Right atrium auricular region (tissue), 2 donors: ENCODE data around the gene TGIF1. TPM values are rescaled to one million over a fixed set of nuclear protein-coding genes. Genes with fewer than 3 reads are reported as not detected.

ENCODE experiments used
- DNase-seq: peaks from one replicate; pipeline ENCODE4 v3.0.0-alpha.2; 2019; ENCODE audit warnings: low spot score
- H3K27ac ChIP-seq, 2 donors: fragments of 200-600 bp; sonication (generic); 1 replicate in 1 of 2; 2 replicates in 1 of 2; pipeline ENCODE4 v1.5.1; 2016 to 2019
- H3K27me3 ChIP-seq, 2 donors: fragments of 200-600 bp; sonication (generic); one replicate each; pipeline versions ENCODE4 v1.5.1 to v1.6.0; 2017 to 2019
- H3K36me3 ChIP-seq: fragments of 200-600 bp; sonication (generic); one replicate; pipeline ENCODE4 v1.5.1; 2016
- H3K4me1 ChIP-seq, 2 donors: fragments of 200-600 bp; sonication (generic); one replicate each; pipeline versions ENCODE4 v1.5.1 to v1.6.0; 2017 to 2019
- H3K4me3 ChIP-seq, 2 donors: fragments of 200-600 bp; sonication (generic); 1 replicate in 1 of 2; 2 replicates in 1 of 2; pipeline ENCODE4 v1.5.1; 2017 to 2019; ENCODE audit warnings: mild to moderate bottlenecking in 1 of 2, moderate library complexity in 1 of 2
- H3K9me3 ChIP-seq, 2 donors: fragments of 200-600 bp; sonication (generic); one replicate each; pipeline ENCODE4 v1.5.1; 2019
- total RNA-seq, 2 donors: library from RNA; depleted of rRNA; stranded (reverse); fragments of >200 nt; gene quantifications; one replicate each; pipeline ENCODE4 v1.1.0, GENCODE V29; 2016
- TF ChIP-seq, protein P1 (sequence below), 2 donors: fragments of 200-600 bp; sonication (generic); IDR thresholded peaks; one replicate each; pipeline ENCODE4 v1.5.1; 2019; ENCODE audit warnings: antibody characterized with exemption in 2 of 2

Gene TGIF1
- total RNA-seq, 2 donors from 2014 or later, result 32.1 to 44.8 TPM

DNA sequence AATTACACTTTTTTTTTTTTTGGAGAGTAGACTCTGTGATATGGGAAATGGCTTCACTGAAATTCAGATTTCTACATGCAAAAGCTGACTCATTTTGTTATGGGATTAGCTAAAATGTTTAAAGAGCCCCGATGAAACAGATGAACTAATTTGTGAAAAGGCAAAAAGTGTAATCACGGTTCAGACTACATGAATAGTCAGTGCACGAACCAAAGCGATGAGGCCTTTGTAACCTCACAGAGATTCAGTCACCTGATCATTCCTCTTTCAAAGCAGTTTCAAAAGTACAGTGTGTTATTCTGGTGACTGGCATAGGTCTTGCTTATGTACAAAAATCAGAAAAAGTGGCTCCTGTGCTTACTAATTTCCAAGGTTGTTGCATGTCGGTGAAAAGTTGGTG, 44.6 kb downstream of the TGIF1 start:
- TF ChIP-seq, protein P1, sequence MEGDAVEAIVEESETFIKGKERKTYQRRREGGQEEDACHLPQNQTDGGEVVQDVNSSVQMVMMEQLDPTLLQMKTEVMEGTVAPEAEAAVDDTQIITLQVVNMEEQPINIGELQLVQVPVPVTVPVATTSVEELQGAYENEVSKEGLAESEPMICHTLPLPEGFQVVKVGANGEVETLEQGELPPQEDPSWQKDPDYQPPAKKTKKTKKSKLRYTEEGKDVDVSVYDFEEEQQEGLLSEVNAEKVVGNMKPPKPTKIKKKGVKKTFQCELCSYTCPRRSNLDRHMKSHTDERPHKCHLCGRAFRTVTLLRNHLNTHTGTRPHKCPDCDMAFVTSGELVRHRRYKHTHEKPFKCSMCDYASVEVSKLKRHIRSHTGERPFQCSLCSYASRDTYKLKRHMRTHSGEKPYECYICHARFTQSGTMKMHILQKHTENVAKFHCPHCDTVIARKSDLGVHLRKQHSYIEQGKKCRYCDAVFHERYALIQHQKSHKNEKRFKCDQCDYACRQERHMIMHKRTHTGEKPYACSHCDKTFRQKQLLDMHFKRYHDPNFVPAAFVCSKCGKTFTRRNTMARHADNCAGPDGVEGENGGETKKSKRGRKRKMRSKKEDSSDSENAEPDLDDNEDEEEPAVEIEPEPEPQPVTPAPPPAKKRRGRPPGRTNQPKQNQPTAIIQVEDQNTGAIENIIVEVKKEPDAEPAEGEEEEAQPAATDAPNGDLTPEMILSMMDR (IDR thresholded peaks at IDR 0.05), result no peak
- Histone ChIP-seq H3K27me3 (no peaks in the 10 kb centered on the region), H3K27ac (no peak overlapping the region), H3K9me3 (no peaks in the 10 kb centered on the region), H3K4me1 (peaks cover 0 to 9% of the 10 kb centered on the region in 2 donors), H3K4me3 (no peak overlapping the region), H3K36me3 (no peaks in the 10 kb centered on the region)
- no peak for DNase-seq

GRCh38 chr18:3495691-3496430, 45.9 kb downstream of the TGIF1 start:
- no peak for DNase-seq
- Histone ChIP-seq H3K36me3 (no peaks in the 10 kb centered on the region), H3K4me3 (no peak overlapping the region), H3K4me1 (peaks cover 0 to 14% of the 10 kb centered on the region in 2 donors), H3K27me3 (peaks cover 0 to 2% of the 10 kb centered on the region in 2 donors), H3K9me3 (no peaks in the 10 kb centered on the region), H3K27ac (no peak overlapping the region)
- TF ChIP-seq, protein P1 (IDR thresholded peaks at IDR 0.05), result no peak

DNA sequence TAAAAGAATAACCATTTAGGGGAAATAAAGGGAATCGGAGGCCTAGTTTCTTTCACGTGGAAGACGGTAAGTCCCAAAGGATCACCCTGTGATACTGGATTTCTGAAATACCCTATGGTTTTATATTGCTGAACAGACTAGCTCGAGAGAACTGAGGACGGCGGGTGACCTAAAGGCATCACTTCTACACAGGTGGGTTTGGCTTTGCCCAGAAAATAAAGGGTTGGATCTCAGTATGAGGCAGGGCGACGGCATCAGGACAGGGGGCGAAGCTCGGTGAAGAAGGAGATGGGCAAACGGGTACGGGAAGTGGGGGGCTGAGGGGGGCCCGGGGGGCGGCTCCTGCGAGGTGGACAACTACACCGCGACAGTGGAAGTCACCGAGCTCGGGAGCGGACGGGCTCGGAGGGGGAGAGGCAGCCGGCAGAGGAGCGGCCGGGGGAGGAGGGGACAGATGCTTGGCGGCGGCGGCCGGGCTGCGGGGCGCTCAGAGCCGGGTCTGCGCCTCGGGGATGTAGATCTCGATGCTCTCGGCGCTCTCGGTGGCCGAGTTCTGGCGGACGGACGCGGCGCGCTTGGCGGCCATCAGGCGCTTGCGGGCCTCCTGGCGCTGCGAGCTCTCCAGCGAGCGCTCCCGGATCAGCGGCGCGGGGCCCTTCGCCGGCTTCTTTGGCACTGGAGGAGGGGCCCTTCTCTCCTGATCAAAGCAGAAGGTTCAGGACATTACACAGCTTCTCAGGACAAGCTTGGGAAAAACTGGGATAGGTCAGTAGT, 48.9 kb downstream of the TGIF1 start:
- TF ChIP-seq, protein P1 (IDR thresholded peaks at IDR 0.05), result no peak
- Histone ChIP-seq H3K4me1 (peaks cover 0 to 14% of the 10 kb centered on the region in 2 donors), H3K27me3 (peaks cover 0 to 7% of the 10 kb centered on the region in 2 donors), H3K9me3 (no peaks in the 10 kb centered on the region), H3K4me3 (peak overlapping the region; percentile 36 to 48), H3K27ac (no peak overlapping the region), H3K36me3 (no peaks in the 10 kb centered on the region)
- no peak for DNase-seq

GRCh38 chr18:3499501-3499900, 49.5 kb downstream of the TGIF1 start:
- TF ChIP-seq, protein P1 (IDR thresholded peaks at IDR 0.05), result no peak
- peak overlapping the region; percentile 36 to 48 for H3K4me3 ChIP-seq
- peaks cover 0 to 14% of the 10 kb centered on the region in 2 donors for H3K4me1 ChIP-seq
- DNase-seq, result no peak
- H3K27me3 ChIP-seq, result peaks cover 0 to 7% of the 10 kb centered on the region in 2 donors
- H3K9me3 ChIP-seq, result no peaks in the 10 kb centered on the region
- H3K36me3 ChIP-seq, result no peaks in the 10 kb centered on the region
- H3K27ac ChIP-seq, result no peak overlapping the region

DNA sequence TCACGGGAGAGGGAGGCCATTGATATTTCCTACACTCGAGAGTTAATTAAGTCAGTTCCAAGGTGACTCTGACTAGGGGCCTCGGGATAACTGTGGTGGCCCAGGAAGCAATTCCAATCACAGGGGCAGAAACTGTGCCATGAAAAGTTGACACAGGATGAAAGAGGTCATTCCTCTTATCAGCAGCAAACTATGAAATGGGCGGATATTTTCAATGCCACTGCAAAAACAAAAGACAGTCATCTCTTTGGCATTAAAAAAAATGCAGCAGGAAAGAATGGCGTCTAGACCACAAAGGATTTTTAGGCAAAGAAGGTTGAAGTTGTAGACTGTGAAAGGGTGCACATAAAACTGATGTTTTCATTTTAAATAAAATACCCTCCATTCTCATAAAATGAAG, 50.0 kb downstream of the TGIF1 start:
- DNase-seq, result no peak
- H3K36me3 ChIP-seq, result no peaks in the 10 kb centered on the region
- H3K27me3 ChIP-seq, result peaks cover 0 to 7% of the 10 kb centered on the region in 2 donors
- H3K4me1 ChIP-seq, result peaks cover 0 to 14% of the 10 kb centered on the region in 2 donors
- no peaks in the 10 kb centered on the region for H3K9me3 ChIP-seq
- TF ChIP-seq, protein P1 (IDR thresholded peaks at IDR 0.05), result no peak
- H3K4me3 ChIP-seq, result no peak overlapping the region
- H3K27ac ChIP-seq, result no peak overlapping the region
